ENCODE results near the gene CAMTA1. TPM values are rescaled to one million over a fixed set of nuclear protein-coding genes. Genes with fewer than 3 reads are reported as not detected.

The CAMTA1 gene
- total RNA-seq, 1 experiment from 2014 or later, result 102 TPM

- in situ Hi-C loops (cut with HindIII; ENCODE audit: low pct_unique_long_range_greater_than_20kb, low sequenced_read_pairs), result no loop called here
- no peak for DNase-seq (ENCODE audit: low read depth)
Measured at GRCh38 chr1:7525338-7526063, 740.2 kb downstream of the CAMTA1 start.

GRCh38 chr1:7526196-7526866 is 741.1 kb downstream of the CAMTA1 start:
- in situ Hi-C loops (cut with HindIII; ENCODE audit: low pct_unique_long_range_greater_than_20kb, low sequenced_read_pairs), result no loop called here
- no peak for DNase-seq (ENCODE audit: low read depth)

- DNase-seq (ENCODE audit: low read depth), result peak; percentile 15
- in situ Hi-C loops (cut with HindIII; ENCODE audit: low pct_unique_long_range_greater_than_20kb, low sequenced_read_pairs), result no loop called here
Measured at GRCh38 chr1:7526867-7527732, 741.8 kb downstream of the CAMTA1 start.

GRCh38 chr1:7527733-7528045 is 742.4 kb downstream of the CAMTA1 start:
- no peak for DNase-seq (ENCODE audit: low read depth)
- in situ Hi-C loops (cut with HindIII; ENCODE audit: low pct_unique_long_range_greater_than_20kb, low sequenced_read_pairs), result no loop called here

DNA sequence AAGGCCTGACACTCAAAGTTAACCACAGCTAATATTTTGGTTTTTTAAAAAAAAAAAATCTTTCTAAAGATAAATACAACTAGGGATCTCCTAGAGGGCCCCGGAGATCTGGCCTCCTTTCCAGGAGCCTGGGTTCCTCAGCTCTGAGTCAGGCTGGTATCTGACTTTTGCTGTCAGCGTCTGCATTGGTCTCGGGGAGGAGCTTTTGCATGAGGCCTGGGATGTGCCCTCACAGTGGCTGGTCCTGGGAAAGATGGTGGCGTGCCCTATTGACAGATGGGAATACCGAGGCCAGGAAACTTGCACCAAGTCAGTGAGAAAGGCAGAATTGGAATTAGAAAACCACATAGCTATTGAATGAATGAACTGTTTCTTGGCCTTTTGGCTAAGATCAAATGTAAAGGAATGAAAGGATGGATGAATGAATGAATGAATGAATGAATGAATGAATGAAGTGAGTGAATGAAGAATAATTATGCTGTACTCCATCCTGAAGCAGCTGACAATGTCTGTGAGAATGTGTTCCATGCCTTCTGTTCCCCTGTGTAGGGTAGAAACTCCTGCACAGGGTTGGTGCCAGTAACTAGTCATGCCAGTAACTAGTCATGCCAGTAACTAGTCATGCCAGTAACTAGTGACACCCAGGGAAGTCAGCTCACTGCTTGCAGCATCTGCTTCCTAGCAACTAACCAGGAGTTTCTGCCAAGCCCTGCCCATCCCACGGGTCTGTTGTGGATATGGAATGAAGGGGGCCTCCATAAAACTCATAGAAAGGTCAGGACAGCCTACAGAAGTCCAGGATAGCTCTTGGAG is 743.3 kb downstream of the CAMTA1 start:
- in situ Hi-C loops (cut with HindIII; ENCODE audit: low pct_unique_long_range_greater_than_20kb, low sequenced_read_pairs), result no loop called here
- DNase-seq (ENCODE audit: low read depth), result no peak

DNA sequence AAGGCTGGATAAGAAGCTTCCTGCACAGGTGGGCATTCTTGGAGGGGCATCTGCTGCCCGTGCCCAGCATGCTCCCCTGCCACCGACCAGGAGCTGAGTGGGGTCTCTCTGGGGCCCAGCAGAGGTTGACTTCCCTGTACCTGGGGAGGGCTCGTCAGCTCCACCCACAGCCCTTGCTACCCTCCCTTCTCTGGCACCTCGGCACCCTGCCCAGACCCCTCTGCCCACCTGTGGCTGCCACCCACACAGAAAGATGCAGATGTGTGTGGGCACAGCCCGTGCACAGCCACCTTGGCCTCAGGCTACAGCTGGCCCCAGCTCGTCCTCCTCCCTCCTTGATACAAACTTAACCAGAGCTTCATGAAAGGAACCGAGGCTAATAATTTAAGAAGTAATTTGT is 744.7 kb downstream of the CAMTA1 start:
- DNase-seq (ENCODE audit: low read depth), result no peak
- in situ Hi-C loops (cut with HindIII; ENCODE audit: low pct_unique_long_range_greater_than_20kb, low sequenced_read_pairs), result no loop called here

- in situ Hi-C loops (cut with HindIII; ENCODE audit: low pct_unique_long_range_greater_than_20kb, low sequenced_read_pairs), result no loop called here
- DNase-seq (ENCODE audit: low read depth), result no peak
Measured at GRCh38 chr1:7531562-7532340, 746.5 kb downstream of the CAMTA1 start.

- in situ Hi-C loops (cut with HindIII; ENCODE audit: low pct_unique_long_range_greater_than_20kb, low sequenced_read_pairs), result no loop called here
- no peak for DNase-seq (ENCODE audit: low read depth)
Measured at GRCh38 chr1:7533006-7533405, 747.8 kb downstream of the CAMTA1 start.

- in situ Hi-C loops (cut with HindIII; ENCODE audit: low pct_unique_long_range_greater_than_20kb, low sequenced_read_pairs), result no loop called here
Measured at GRCh38 chr1:7534061-7534825, 749.0 kb downstream of the CAMTA1 start.

DNA sequence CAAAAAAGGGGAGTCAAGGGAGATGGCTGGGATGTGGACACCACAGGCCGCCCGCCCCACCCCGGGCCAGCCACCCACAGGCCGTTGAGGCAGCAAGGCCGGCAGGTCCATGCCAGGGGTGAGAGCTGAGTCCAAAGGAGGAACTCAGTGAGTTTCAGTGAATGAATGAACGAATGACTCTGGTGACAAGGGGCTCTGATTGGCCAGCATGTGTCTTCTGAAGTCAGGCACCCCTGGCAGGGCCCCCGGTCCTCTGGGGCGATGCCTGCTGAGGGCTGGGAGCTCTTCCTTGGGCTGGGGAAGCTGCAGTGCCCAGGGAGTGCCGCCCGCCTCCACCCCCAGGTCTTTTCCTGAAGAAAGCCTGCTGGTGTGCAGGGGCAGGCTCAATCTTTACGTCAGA is 749.8 kb downstream of the CAMTA1 start:
- in situ Hi-C loops (cut with HindIII; ENCODE audit: low pct_unique_long_range_greater_than_20kb, low sequenced_read_pairs), result no loop called here

More at GRCh38 chr1:7534061-7534825, 749.0 kb downstream of the CAMTA1 start:
- DNase-seq (ENCODE audit: low read depth), result no peak

GRCh38 chr1:7535934-7536878 is 751.0 kb downstream of the CAMTA1 start:
- DNase-seq (ENCODE audit: low read depth), result no peak
- in situ Hi-C loops (cut with HindIII; ENCODE audit: low pct_unique_long_range_greater_than_20kb, low sequenced_read_pairs), result no loop called here

More for the DNA sequence above, 749.8 kb downstream of the CAMTA1 start:
- no peak for DNase-seq (ENCODE audit: low read depth)

GRCh38 chr1:7536891-7537591 is 751.8 kb downstream of the CAMTA1 start:
- no peak for DNase-seq (ENCODE audit: low read depth)
- in situ Hi-C loops (cut with HindIII; ENCODE audit: low pct_unique_long_range_greater_than_20kb, low sequenced_read_pairs), result no loop called here

DNA sequence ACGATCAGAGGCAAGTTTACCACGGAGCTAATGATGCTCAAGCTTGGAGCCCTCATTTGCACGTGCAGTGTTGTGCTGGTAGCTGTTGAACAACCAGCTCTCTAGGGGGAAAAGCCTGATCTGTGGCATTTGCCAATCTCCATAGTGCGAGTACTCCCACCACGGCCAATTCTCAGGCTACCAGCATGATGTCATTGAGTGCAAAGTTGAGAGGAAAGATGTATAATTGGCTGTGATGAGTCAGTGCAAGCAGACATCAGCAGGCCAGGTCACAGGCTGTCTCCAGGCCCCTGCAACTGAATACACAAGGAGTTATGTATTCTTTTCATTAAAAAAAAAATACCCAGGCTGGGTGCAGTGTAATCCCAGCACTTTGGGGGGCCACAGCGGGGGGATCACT is 752.8 kb downstream of the CAMTA1 start:
- in situ Hi-C loops (cut with HindIII; ENCODE audit: low pct_unique_long_range_greater_than_20kb, low sequenced_read_pairs), result no loop called here
- no peak for DNase-seq (ENCODE audit: low read depth)

GRCh38 chr1:7538849-7539768 is 753.9 kb downstream of the CAMTA1 start:
- DNase-seq (ENCODE audit: low read depth), result no peak
- in situ Hi-C loops (cut with HindIII; ENCODE audit: low pct_unique_long_range_greater_than_20kb, low sequenced_read_pairs), result no loop called here

Measured in Caki2 (cell line).